IMR-90 (cell line): ENCODE data around the gene ACOT12. TPM values are rescaled to one million over a fixed set of nuclear protein-coding genes. Genes with fewer than 3 reads are reported as not detected.
A peak's percentile ranks its signal among the peaks of the same experiment; 100 is the strongest.

Source experiments
- ATAC-seq: fragments of 200-7000 bp; cut with Tn5 transposase; 2 replicates; pipeline ENCODE4 v1.9.1; 2020; ENCODE audit warnings: low read depth, mild to moderate bottlenecking, moderate library complexity
- BruUV-seq: library from RNA; stranded (reverse); fragments of 400-500 nt; replicated peaks from 2 replicates; lab custom pipeline; 2021; lab: Mats Ljungman, UMichigan
- CTCF ChIA-PET: fragments of 300-600 bp; formaldehyde crosslinking; extraction: SDS; loops from one replicate; lab custom pipeline; 2021; ENCODE audit warnings: antibody characterized with exemption; lab: Yijun Ruan, JAX
- POLR2A ChIA-PET: fragments of 300-600 bp; sonication (Branson Sonifier 250); formaldehyde crosslinking; loops from one replicate; lab custom pipeline; 2022; ENCODE audit warnings: antibody characterized with exemption; ENCODE audit not compliant: unreplicated experiment; lab: Charles Lee
- DNase-seq: peaks from one replicate; pipeline ENCODE4 v3.0.0; 2013
- H2AFZ ChIP-seq: replicated peaks from 2 replicates; pipeline ENCODE3; 2013; ENCODE audit warnings: low read length, mild to moderate bottlenecking; ENCODE audit not compliant: poor library complexity
- H2AK5ac ChIP-seq: 2 replicates; pipeline ENCODE4 v1.6.1; 2013; ENCODE audit warnings: low read depth, low read length, inconsistent platforms
- H2AK9ac ChIP-seq: replicated peaks from 2 replicates; pipeline ENCODE3; 2013; ENCODE audit warnings: mild to moderate bottlenecking, low read depth, low read length, moderate library complexity; ENCODE audit not compliant: poor library complexity
- H2BK120ac ChIP-seq: 2 replicates; pipeline ENCODE4 v1.6.1; 2013; ENCODE audit warnings: low read depth, low read length, inconsistent platforms
- H2BK15ac ChIP-seq: 3 replicates; pipeline ENCODE4 v1.6.1; 2013; ENCODE audit warnings: low read depth, low read length, inconsistent platforms
- H2BK20ac ChIP-seq: 2 replicates; pipeline ENCODE4 v1.6.1; 2013; ENCODE audit warnings: low read depth, mild to moderate bottlenecking, inconsistent platforms, low read length, moderate library complexity
- H2BK5ac ChIP-seq: 2 replicates; pipeline ENCODE4 v1.6.1; 2013; ENCODE audit warnings: mild to moderate bottlenecking, low read depth, low read length, inconsistent platforms; ENCODE audit not compliant: poor library complexity, severe bottlenecking
- H3K14ac ChIP-seq: replicated peaks from 2 replicates; pipeline ENCODE4 v1.6.1; 2013; ENCODE audit warnings: low read depth, low read length, inconsistent platforms
- H3K18ac ChIP-seq: 2 replicates; pipeline ENCODE4 v1.6.1; 2013; ENCODE audit warnings: low read depth, low read length, control low read depth
- H3K23ac ChIP-seq: 2 replicates; pipeline ENCODE4 v1.6.1; 2013; ENCODE audit warnings: low read depth, low read length, inconsistent platforms
- H3K27ac ChIP-seq: 2 replicates; pipeline ENCODE4 v1.5.1; 2013; ENCODE audit warnings: mild to moderate bottlenecking, control low read depth, low read length; ENCODE audit not compliant: insufficient read depth
- H3K27me3 ChIP-seq: 2 replicates; pipeline ENCODE4 v1.6.1; 2013; ENCODE audit warnings: low read length; ENCODE audit not compliant: control insufficient read depth, insufficient read depth
- H3K36me3 ChIP-seq: 2 replicates; pipeline ENCODE4 v1.6.1; 2013; ENCODE audit warnings: low read length, mixed read lengths; ENCODE audit not compliant: control insufficient read depth, insufficient read depth
- H3K4ac ChIP-seq: 2 replicates; pipeline ENCODE4 v1.6.1; 2013; ENCODE audit warnings: low read depth, low read length, inconsistent platforms
- H3K4me1 ChIP-seq: 2 replicates; pipeline ENCODE4 v1.6.1; 2013; ENCODE audit warnings: low read length, mixed read lengths; ENCODE audit not compliant: control insufficient read depth, insufficient read depth
- H3K4me2 ChIP-seq: 2 replicates; pipeline ENCODE4 v1.6.1; 2013; ENCODE audit warnings: low read depth, mild to moderate bottlenecking, control low read depth, low read length, moderate library complexity
- H3K4me3 ChIP-seq: 2 replicates; pipeline ENCODE4 v1.5.1; 2013; ENCODE audit warnings: low read depth, mild to moderate bottlenecking, control low read depth, low read length, moderate library complexity; ENCODE audit not compliant: insufficient read depth
- H3K56ac ChIP-seq: 2 replicates; pipeline ENCODE4 v1.6.1; 2013; ENCODE audit warnings: low read length, inconsistent platforms; ENCODE audit not compliant: insufficient read depth; ENCODE audit errors: extremely low read depth
- H3K79me1 ChIP-seq, 2 experiments: 2 replicates each; pipeline ENCODE4 v1.6.1; 2013; ENCODE audit warnings: low read length in 2 of 2, inconsistent platforms in 1 of 2, low read depth in 1 of 2
- H3K9ac ChIP-seq: 2 replicates; pipeline ENCODE4 v1.6.1; 2013; ENCODE audit warnings: low read depth, low read length, control low read depth
- H3K9me1 ChIP-seq: 2 replicates; pipeline ENCODE4 v1.6.1; 2013; ENCODE audit warnings: low read length, inconsistent platforms; ENCODE audit not compliant: insufficient read depth
- H3K9me3 ChIP-seq: 2 replicates; pipeline ENCODE4 v1.6.1; 2013; ENCODE audit warnings: low read length; ENCODE audit not compliant: control insufficient read depth, insufficient read depth
- H4K20me1 ChIP-seq: 2 replicates; pipeline ENCODE4 v1.6.1; 2013; ENCODE audit warnings: low read length, inconsistent platforms; ENCODE audit not compliant: insufficient read depth
- H4K5ac ChIP-seq: 2 replicates; pipeline ENCODE4 v1.6.1; 2013; ENCODE audit warnings: mild to moderate bottlenecking, low read depth, low read length, control low read depth
- H4K8ac ChIP-seq, 2 experiments: 2 replicates each; pipeline ENCODE4 v1.6.1; 2013; ENCODE audit warnings: low read depth in 2 of 2, low read length in 2 of 2, control low read depth in 1 of 2, inconsistent platforms in 1 of 2
- H4K91ac ChIP-seq: 2 replicates; pipeline ENCODE4 v1.6.1; 2013; ENCODE audit warnings: low read depth, low read length, inconsistent platforms; ENCODE audit not compliant: insufficient read depth
- BHLHE40 ChIP-seq: fragments of 150-350 bp; IDR thresholded peaks from 2 replicates; pipeline ENCODE4 v1.6.1; 2016; ENCODE audit warnings: mild to moderate bottlenecking, low read depth, low read length
- CEBPB ChIP-seq: IDR thresholded peaks from 2 replicates; pipeline ENCODE4 v1.6.1; 2012; ENCODE audit warnings: low read depth, low read length, improper control_type of control experiment
- CTCF ChIP-seq: conservative IDR thresholded peaks from 2 replicates; pipeline ENCODE4 v1.5.1; 2012; ENCODE audit warnings: mild to moderate bottlenecking, low read depth, low read length, improper control_type of control experiment
- ELK1 ChIP-seq: fragments of 150-350 bp; IDR thresholded peaks from 2 replicates; pipeline ENCODE4 v1.6.1; 2016; ENCODE audit warnings: low read depth, mild to moderate bottlenecking, low read length, moderate library complexity, borderline replicate concordance
- MAFK ChIP-seq: IDR thresholded peaks from 2 replicates; pipeline ENCODE4 v1.6.1; 2012; ENCODE audit warnings: low read depth, low read length, improper control_type of control experiment
- POLR2A ChIP-seq: IDR thresholded peaks from 2 replicates; pipeline ENCODE4 v1.6.1; 2012; ENCODE audit warnings: mild to moderate bottlenecking, low read depth, low read length
- RAD21 ChIP-seq: IDR thresholded peaks from 2 replicates; pipeline ENCODE4 v1.6.1; 2012; ENCODE audit warnings: low read length, improper control_type of control experiment
- SMC3 ChIP-seq: fragments of 150-350 bp; IDR thresholded peaks from 2 replicates; pipeline ENCODE4 v1.6.1; 2016; ENCODE audit warnings: low read depth, mild to moderate bottlenecking, antibody characterized with exemption, low read length, moderate library complexity
- USF2 ChIP-seq: fragments of 150-350 bp; IDR thresholded peaks from 2 replicates; pipeline ENCODE4 v1.6.1; 2017; ENCODE audit warnings: mild to moderate bottlenecking, antibody characterized with exemption, low read length, low read depth
- WGBS, 2 experiments: methylation state at CpG; one replicate each; pipeline versions ENCODE4 v1.1.5 to v1.1.7; 2013; ENCODE audit warnings: missing lambda C conversion rate in 2 of 2; ENCODE audit not compliant: insufficient read length in 1 of 2; ENCODE audit errors: extremely low coverage in 2 of 2; 5-methylcytosine and 5-hydroxymethylcytosine counted together
- dilution Hi-C: fragments of 300-500 bp; cut with HindIII; formaldehyde crosslinking; loops from one replicate; pipeline ENCODE4 v1.14.3; 2018; ENCODE audit warnings: low sequenced_read_pairs; ENCODE audit not compliant: unreplicated experiment
- in situ Hi-C: fragments of 300-500 bp; cut with MboI; formaldehyde crosslinking; loops from 3 replicates; pipeline ENCODE4 v1.14.3; 2019; ENCODE audit warnings: low sequenced_read_pairs, inconsistent platforms, mixed read lengths
- intact Hi-C: fragments of 100-400 bp; cut with micrococcal nuclease; formaldehyde crosslinking; loops from 2 replicates; pipeline ENCODE4 v1.10.0; 2022
- polyA plus RNA-seq, 3 experiments: library from polyadenylated mRNA; depleted of rRNA; stranded (reverse); fragments of >200 nt; gene quantifications; 2 replicates each; pipeline ENCODE4 v1.2.3, GENCODE V29; 2012; ENCODE audit warnings: low replicate concordance in 1 of 3
- total RNA-seq: library from RNA; depleted of rRNA; stranded (reverse); fragments of >200 nt; gene quantifications from 2 replicates; pipeline ENCODE4 v1.2.3, GENCODE V29; 2012

The ACOT12 gene
- total and polyA plus RNA-seq, 2 of the 4 experiments (the other 2 are of a cell fraction) = not detected

GRCh38 chr5:81393430-81393782 is 528 bp downstream of the ACOT12 start:
- Histone ChIP-seq H4K5ac (no peak overlapping the region), H3K23ac (no peak overlapping the region), H3K18ac (no peak overlapping the region), H4K8ac (peak overlapping the region in 1 of 2 experiments; percentile 2; a peak in 1 of 4 replicates), H2BK15ac (no peak overlapping the region), H3K27me3 (no peaks in the 10 kb centered on the region), H3K4ac (no peak overlapping the region), H4K20me1 (no peaks in the 10 kb centered on the region), H3K56ac (no peak overlapping the region), H3K79me1 (no peaks in the 10 kb centered on the region), H3K36me3 (no peaks in the 10 kb centered on the region), H2BK20ac (no peak overlapping the region), H4K91ac (no peak overlapping the region), H2AK9ac (no peak overlapping the region), H3K4me3 (peak overlapping the region; percentile 37), H2AK5ac (no peak overlapping the region), H3K27ac (no peak overlapping the region), H3K9me3 (peaks cover 3% of the 10 kb centered on the region), H3K9ac (no peak overlapping the region), H2BK5ac (no peak overlapping the region), H2AFZ (peak overlapping the region; percentile 81), H2BK120ac (no peak overlapping the region), H3K14ac (no peak overlapping the region), H3K4me1 (no peaks in the 10 kb centered on the region), H3K4me2 (peak overlapping the region; percentile 40), H3K9me1 (no peaks in the 10 kb centered on the region)
- intact Hi-C loops = no loop called here
- dilution Hi-C loops = no loop called here
- ChIA-PET CTCF (interaction anchor here (0.6 to 1.3 kb wide), 3 partner anchors 9 to 832 kb away, joined by 3 to 4 read pairs (median 3); no protein-coding TSS in a partner anchor), POLR2A (no interaction called here)
- no CpG with 5 or more reads among the region's 10 CpGs for WGBS, 2 experiments
- no peak for TF ChIP-seq RAD21
- no peak for TF ChIP-seq MAFK
- no peak for TF ChIP-seq USF2
- TF ChIP-seq POLR2A = no peak
- TF ChIP-seq ELK1 = no peak
- TF ChIP-seq CTCF = no peak
- no peak for TF ChIP-seq CEBPB
- TF ChIP-seq BHLHE40 = no peak
- no peak for TF ChIP-seq SMC3
- ATAC-seq = no peak; the same call in 1 of the 2 replicates
- no peak for DNase-seq
- no TSS peak for BruUV-seq
- in situ Hi-C loops = no loop called here
